ENCODE data around the gene HOXB7.

GRCh38 chr17:48597528-48597777, 13.4 kb downstream of the HOXB7 start:
- no peak for TF ChIP-seq CTCF (conservative IDR thresholded peaks at IDR 0.05)
- TF ChIP-seq EZH2 (IDR thresholded peaks at IDR 0.05; ENCODE audit: low read depth): no peak
